ENCODE results near the gene SCFD2.

The SCFD2 gene

GRCh38 chr4:52876069-52876468 is 489.8 kb downstream of the SCFD2 start:
- DNase-seq (ENCODE audit: low spot score) = no peak
- in situ Hi-C loops (cut with MboI; ENCODE audit: low sequenced_read_pairs, unreplicated experiment) = no loop called here
- TF ChIP-seq CTCF (IDR thresholded peaks at IDR 0.05; ENCODE audit: borderline replicate concordance, control extremely low read depth, extremely low read depth, insufficient read depth, missing control alignments) = no peak

GRCh38 chr4:52874948-52875347 is 490.9 kb downstream of the SCFD2 start:
- in situ Hi-C loops (cut with MboI; ENCODE audit: low sequenced_read_pairs, unreplicated experiment) = no loop called here
- no peak for TF ChIP-seq CTCF (IDR thresholded peaks at IDR 0.05; ENCODE audit: borderline replicate concordance, control extremely low read depth, extremely low read depth, insufficient read depth, missing control alignments)
- no peak for DNase-seq (ENCODE audit: low spot score)

- DNase-seq (ENCODE audit: low spot score) = no peak
- in situ Hi-C loops (cut with MboI; ENCODE audit: low sequenced_read_pairs, unreplicated experiment) = no loop called here
- TF ChIP-seq CTCF (IDR thresholded peaks at IDR 0.05; ENCODE audit: borderline replicate concordance, control extremely low read depth, extremely low read depth, insufficient read depth, missing control alignments) = no peak
Measured at GRCh38 chr4:52873861-52874343, 492.0 kb downstream of the SCFD2 start.

- in situ Hi-C loops (cut with MboI; ENCODE audit: low sequenced_read_pairs, unreplicated experiment) = no loop called here
- DNase-seq (ENCODE audit: low spot score) = no peak
- TF ChIP-seq CTCF (IDR thresholded peaks at IDR 0.05; ENCODE audit: borderline replicate concordance, control extremely low read depth, extremely low read depth, insufficient read depth, missing control alignments) = no peak
Measured at GRCh38 chr4:52873191-52873590, 492.7 kb downstream of the SCFD2 start.

GRCh38 chr4:52870225-52870624 is 495.6 kb downstream of the SCFD2 start:
- no peak for TF ChIP-seq CTCF (IDR thresholded peaks at IDR 0.05; ENCODE audit: borderline replicate concordance, control extremely low read depth, extremely low read depth, insufficient read depth, missing control alignments)
- DNase-seq (ENCODE audit: low spot score) = no peak
- in situ Hi-C loops (cut with MboI; ENCODE audit: low sequenced_read_pairs, unreplicated experiment) = no loop called here

GRCh38 chr4:52869656-52870055 is 496.2 kb downstream of the SCFD2 start:
- no peak for TF ChIP-seq CTCF (IDR thresholded peaks at IDR 0.05; ENCODE audit: borderline replicate concordance, control extremely low read depth, extremely low read depth, insufficient read depth, missing control alignments)
- in situ Hi-C loops (cut with MboI; ENCODE audit: low sequenced_read_pairs, unreplicated experiment) = no loop called here
- no peak for DNase-seq (ENCODE audit: low spot score)

GRCh38 chr4:52869196-52869595 is 496.7 kb downstream of the SCFD2 start:
- in situ Hi-C loops (cut with MboI; ENCODE audit: low sequenced_read_pairs, unreplicated experiment) = no loop called here
- TF ChIP-seq CTCF (IDR thresholded peaks at IDR 0.05; ENCODE audit: borderline replicate concordance, control extremely low read depth, extremely low read depth, insufficient read depth, missing control alignments) = no peak
- DNase-seq (ENCODE audit: low spot score) = no peak
